Activated CD8-positive, alpha-beta memory T cell treated with anti-CD3 and anti-CD28 coated beads, Interleukin-2, amount 50 U/mL, for 1 hour (primary cell): ENCODE data around the gene TMEM273.

Experiments used
- DNase-seq: peaks from one replicate; pipeline ENCODE4 v3.0.0-alpha.2; 2020; ENCODE audit errors: extremely low read depth

The TMEM273 gene

GRCh38 chr10:49115796-49116508 is 72.2 kb downstream of the TMEM273 start:
- DNase-seq, result no peak

GRCh38 chr10:49115015-49115795 is 73.0 kb downstream of the TMEM273 start, which contains the start of gene VSTM4:
VSTM4 (minus strand) TSS chr10:49115522; CDS start chr10:49115485, 37 bp downstream.
- no peak for DNase-seq

- no peak for DNase-seq
Measured at GRCh38 chr10:49114718-49115014, 73.5 kb downstream of the TMEM273 start.

- DNase-seq, result no peak
Measured at GRCh38 chr10:49113741-49114141, 74.5 kb downstream of the TMEM273 start.

- DNase-seq, result no peak
Measured at GRCh38 chr10:49112851-49113250, 75.3 kb downstream of the TMEM273 start.

- DNase-seq, result no peak
Measured at GRCh38 chr10:49112098-49112497, 76.1 kb downstream of the TMEM273 start.

GRCh38 chr10:49111320-49111698 is 76.9 kb downstream of the TMEM273 start:
- DNase-seq, result no peak

- no peak for DNase-seq
Measured at GRCh38 chr10:49110684-49111319, 77.4 kb downstream of the TMEM273 start.

GRCh38 chr10:49109669-49110340 is 78.4 kb downstream of the TMEM273 start:
- DNase-seq, result no peak

- DNase-seq, result no peak
Measured at GRCh38 chr10:49108656-49109055, 79.5 kb downstream of the TMEM273 start.

GRCh38 chr10:49107887-49108267 is 80.3 kb downstream of the TMEM273 start:
- DNase-seq, result no peak

- no peak for DNase-seq
Measured at GRCh38 chr10:49107111-49107886, 80.9 kb downstream of the TMEM273 start.

GRCh38 chr10:49106451-49106850 is 81.7 kb downstream of the TMEM273 start:
- no peak for DNase-seq

- DNase-seq, result no peak
Measured at GRCh38 chr10:49105076-49105475, 83.1 kb downstream of the TMEM273 start.
